ENCODE data around the gene CNP. TPM values are rescaled to one million over a fixed set of nuclear protein-coding genes. Genes with fewer than 3 reads are reported as not detected.

Gene CNP
- total and polyA plus RNA-seq, 10 of the 15 experiments (the other 5 are each of a cell fraction or from before 2014, with no cell fraction given) = 1.8 to 60.7 (median 31.4) TPM

DNA sequence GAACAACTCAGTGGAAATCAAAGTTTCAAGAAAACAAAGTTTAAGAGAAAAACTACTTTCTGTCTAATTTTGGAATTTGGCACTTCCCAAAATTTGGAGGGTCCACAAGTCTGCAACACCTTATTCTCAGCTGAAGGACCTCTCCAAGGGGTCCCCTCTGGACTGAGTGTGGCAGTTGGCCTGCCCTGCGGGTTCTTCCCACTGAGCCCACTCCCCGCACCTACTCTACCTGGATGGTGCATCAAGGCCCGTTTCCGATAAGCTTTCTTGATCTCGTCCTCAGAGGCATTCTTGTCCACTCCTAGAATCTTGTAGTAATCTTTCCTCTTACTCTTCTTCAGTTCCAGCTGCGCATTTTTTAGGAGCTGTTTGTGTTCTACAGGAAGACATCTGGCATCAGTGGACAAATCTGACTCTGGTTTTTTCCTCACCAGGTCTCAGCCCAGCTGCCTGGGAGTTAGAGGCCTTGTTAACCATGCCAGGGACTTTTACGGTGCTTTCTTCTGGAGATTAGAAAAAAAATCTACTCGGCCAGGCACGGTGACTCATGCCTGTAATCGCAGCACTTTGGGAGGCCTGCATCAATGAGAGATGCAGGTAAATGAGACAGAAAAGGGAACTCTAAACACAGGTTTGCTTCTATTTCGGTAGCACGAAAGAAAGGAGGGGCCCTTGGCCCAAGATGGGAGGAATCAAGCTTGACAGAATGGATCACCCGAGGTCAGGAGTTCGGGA lies 15.6 kb downstream of the CNP start:
- CTCF ChIA-PET = no interaction called here
- no peak overlapping the region for H3K9ac ChIP-seq (ENCODE audit: control insufficient read depth, insufficient read depth, low read length)
- RAD21 ChIA-PET (ENCODE audit: unreplicated experiment) = no interaction called here
- TF ChIP-seq DPF2 (IDR thresholded peaks at IDR 0.05) = no peak
- TF ChIP-seq CREB1 (IDR thresholded peaks at IDR 0.05; ENCODE audit: low read depth) = no peak
- TF ChIP-seq HDGF (IDR thresholded peaks at IDR 0.05) = no peak
- no peak for TF ChIP-seq YBX1 (IDR thresholded peaks at IDR 0.05)
- no peak for TF ChIP-seq POLR2AphosphoS2 (IDR thresholded peaks at IDR 0.05; ENCODE audit: low read depth, low read length)
- no peak for TF ChIP-seq MEF2A (IDR thresholded peaks at IDR 0.05; ENCODE audit: insufficient read depth, low read depth, low read length)
- TF ChIP-seq NFXL1 (IDR thresholded peaks at IDR 0.05; ENCODE audit: borderline replicate concordance) = no peak
- no peak for TF ChIP-seq JUND (IDR thresholded peaks at IDR 0.05; ENCODE audit: low read depth, low read length)
- TF ChIP-seq KLF5 (IDR thresholded peaks at IDR 0.05; ENCODE audit: partially characterized antibody) = no peak
- TF ChIP-seq, protein P1, sequence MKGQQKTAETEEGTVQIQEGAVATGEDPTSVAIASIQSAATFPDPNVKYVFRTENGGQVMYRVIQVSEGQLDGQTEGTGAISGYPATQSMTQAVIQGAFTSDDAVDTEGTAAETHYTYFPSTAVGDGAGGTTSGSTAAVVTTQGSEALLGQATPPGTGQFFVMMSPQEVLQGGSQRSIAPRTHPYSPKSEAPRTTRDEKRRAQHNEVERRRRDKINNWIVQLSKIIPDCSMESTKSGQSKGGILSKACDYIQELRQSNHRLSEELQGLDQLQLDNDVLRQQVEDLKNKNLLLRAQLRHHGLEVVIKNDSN (IDR thresholded peaks at IDR 0.05; ENCODE audit: borderline replicate concordance, extremely low read length, insufficient read depth, low read depth, low read length) = no peak
- TF ChIP-seq NBN (IDR thresholded peaks at IDR 0.05) = no peak
- TF ChIP-seq, protein P2, sequence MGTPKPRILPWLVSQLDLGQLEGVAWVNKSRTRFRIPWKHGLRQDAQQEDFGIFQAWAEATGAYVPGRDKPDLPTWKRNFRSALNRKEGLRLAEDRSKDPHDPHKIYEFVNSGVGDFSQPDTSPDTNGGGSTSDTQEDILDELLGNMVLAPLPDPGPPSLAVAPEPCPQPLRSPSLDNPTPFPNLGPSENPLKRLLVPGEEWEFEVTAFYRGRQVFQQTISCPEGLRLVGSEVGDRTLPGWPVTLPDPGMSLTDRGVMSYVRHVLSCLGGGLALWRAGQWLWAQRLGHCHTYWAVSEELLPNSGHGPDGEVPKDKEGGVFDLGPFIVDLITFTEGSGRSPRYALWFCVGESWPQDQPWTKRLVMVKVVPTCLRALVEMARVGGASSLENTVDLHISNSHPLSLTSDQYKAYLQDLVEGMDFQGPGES (IDR thresholded peaks at IDR 0.05) = no peak
- TF ChIP-seq STAT3 (IDR thresholded peaks at IDR 0.05; ENCODE audit: low read depth, low read length) = no peak
- TF ChIP-seq, protein P3, sequence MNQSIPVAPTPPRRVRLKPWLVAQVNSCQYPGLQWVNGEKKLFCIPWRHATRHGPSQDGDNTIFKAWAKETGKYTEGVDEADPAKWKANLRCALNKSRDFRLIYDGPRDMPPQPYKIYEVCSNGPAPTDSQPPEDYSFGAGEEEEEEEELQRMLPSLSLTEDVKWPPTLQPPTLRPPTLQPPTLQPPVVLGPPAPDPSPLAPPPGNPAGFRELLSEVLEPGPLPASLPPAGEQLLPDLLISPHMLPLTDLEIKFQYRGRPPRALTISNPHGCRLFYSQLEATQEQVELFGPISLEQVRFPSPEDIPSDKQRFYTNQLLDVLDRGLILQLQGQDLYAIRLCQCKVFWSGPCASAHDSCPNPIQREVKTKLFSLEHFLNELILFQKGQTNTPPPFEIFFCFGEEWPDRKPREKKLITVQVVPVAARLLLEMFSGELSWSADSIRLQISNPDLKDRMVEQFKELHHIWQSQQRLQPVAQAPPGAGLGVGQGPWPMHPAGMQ (IDR thresholded peaks at IDR 0.05; ENCODE audit: borderline replicate concordance) = no peak
- TF ChIP-seq HDAC2 (IDR thresholded peaks at IDR 0.05) = no peak
- no peak for FAIRE-seq
- POLR2A ChIA-PET = no interaction called here
- intact Hi-C loops (cut with micrococcal nuclease; ENCODE audit: unreplicated experiment) = no loop called here
- H3K27me3 ChIP-seq (replicated peaks in 1 of 2; ENCODE audit: control insufficient read depth in 2 of 2, insufficient read depth in 2 of 2, low read length in 1 of 2) = no peaks in the 10 kb centered on the region
- no peak overlapping the region for H3K27ac ChIP-seq (ENCODE audit: control insufficient read depth, insufficient read depth)
- H4K20me1 ChIP-seq (ENCODE audit: control insufficient read depth, insufficient read depth) = no peaks in the 10 kb centered on the region
- no peaks in the 10 kb centered on the region for H3K79me2 ChIP-seq (ENCODE audit: control insufficient read depth, insufficient read depth, low read length)
- in situ Hi-C loops (cut with MboI) = no loop called here
- H3K4me2 ChIP-seq (ENCODE audit: control insufficient read depth, insufficient read depth) = no peak overlapping the region
- no peaks in the 10 kb centered on the region for H3K9me3 ChIP-seq (replicated peaks; ENCODE audit: control insufficient read depth, insufficient read depth, low read length)
- SMC1A ChIA-PET (ENCODE audit: uncharacterized antibody, unreplicated experiment) = no interaction called here
- no TSS peak for BruUV-seq (replicated peaks)
- H3K4me1 ChIP-seq (ENCODE audit: control insufficient read depth, insufficient read depth, low read length) = no peaks in the 10 kb centered on the region
- no peak overlapping the region for H3K4me3 ChIP-seq
- no peak overlapping the region for H2AFZ ChIP-seq (ENCODE audit: control insufficient read depth, low read depth, low read length)
- H3K36me3 ChIP-seq (ENCODE audit: control insufficient read depth in 2 of 2, insufficient read depth in 2 of 2, low read length in 1 of 2) = peaks cover 18 to 22% of the 10 kb centered on the region in 2 experiments
- ATAC-seq = no peak
- 97% methylated on average over 14 of the region's 14 CpGs for WGBS (ENCODE audit: insufficient coverage, insufficient replicate concordance, low lambda C conversion rate, missing lambda C conversion rate)
- no peak for DNase-seq (ENCODE audit: low read depth, low spot score)
